CD4-positive, alpha-beta T cell treated with Interleukin-2 at 100 ng/mL for 4 hours (primary cell): ENCODE data around the gene CSPG4.
"Not testable (repeated sequence)": the region's sequence is repeated elsewhere in the genome, so short reads cannot be mapped to it uniquely, and the experiment has no call there.

Experiments used
- DNase-seq: peaks from one replicate; pipeline ENCODE4 v3.0.0-alpha.2; 2020; ENCODE audit warnings: low spot score

The CSPG4 gene

DNA sequence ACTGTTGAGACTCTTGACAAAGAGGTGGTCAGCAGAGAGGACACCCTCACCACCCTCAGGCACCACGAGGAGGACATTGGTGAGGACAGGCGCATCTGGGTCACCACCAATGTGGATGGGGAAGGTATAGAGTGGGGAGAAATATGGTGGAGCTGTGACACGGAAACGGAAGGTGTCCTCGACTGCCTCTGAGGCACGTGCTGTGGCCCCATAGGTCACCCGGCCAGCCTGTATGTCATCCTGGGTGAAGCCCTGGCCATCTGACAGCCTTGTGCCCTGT is 24.4 kb downstream of the CSPG4 start:
- DNase-seq, result no peak

DNA sequence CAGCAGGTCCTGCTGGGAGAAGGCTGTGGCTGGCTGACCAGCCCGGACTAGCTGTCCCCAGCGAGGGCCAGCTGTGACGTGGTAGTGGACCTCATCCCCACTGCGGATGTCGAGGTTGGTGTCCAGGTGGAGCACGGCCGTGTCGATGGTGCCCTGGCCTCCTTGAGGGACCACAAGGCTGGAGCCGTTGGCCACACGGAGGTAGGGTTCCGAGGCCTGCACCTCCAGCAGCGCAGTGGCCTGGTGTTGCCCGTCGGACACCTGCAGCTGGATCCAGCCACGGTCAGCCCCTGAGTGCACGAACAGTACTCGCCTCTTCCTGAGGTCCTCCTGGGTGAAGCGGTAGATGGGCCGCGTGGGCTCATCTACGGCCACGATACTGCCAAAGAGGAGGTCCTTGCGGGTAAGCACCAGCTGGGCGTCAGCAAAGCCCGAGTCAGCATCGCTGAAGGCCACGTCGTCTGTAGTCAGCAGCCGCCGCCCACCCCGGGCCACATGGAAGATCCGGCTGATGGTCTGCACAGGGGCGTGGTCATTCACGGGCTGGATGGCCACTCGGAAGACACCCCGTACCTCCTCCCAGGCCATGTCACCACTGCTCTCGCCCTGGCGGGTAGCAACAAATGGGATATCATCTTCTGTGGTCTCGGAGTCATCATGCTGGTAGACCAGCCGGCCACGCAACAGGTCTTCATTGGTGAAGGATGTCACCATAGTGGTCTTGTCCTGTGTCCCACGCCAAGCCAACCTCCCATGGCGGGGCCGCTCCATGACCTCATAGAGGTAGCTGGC is 25.0 kb downstream of the CSPG4 start:
- no peak for DNase-seq

DNA sequence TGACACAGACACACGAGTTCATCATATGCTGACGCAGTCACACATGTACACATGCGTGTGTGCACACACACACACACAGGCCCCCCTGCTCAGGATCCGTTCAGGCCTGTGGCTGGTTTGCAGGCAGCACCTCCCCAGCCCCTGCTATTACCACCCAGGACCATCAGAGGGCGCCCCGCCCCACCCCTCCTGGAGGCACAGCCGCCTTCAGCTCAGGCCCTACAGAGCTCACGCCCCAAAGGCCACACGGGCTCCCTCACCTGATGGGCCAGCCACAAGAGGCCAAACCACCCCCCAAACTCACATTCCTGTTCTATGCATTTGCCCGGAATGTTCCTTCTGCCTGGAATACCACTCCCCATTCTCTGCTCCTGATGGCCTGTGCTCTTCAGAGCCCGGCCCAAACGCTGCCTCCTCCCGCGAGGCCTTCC is 26.4 kb downstream of the CSPG4 start:
- DNase-seq, result peak; percentile 78

GRCh38 chr15:75685195-75685594 is 27.5 kb downstream of the CSPG4 start:
- DNase-seq, result no peak

- no peak for DNase-seq
These were observed 28.0 kb downstream of the CSPG4 start for GRCh38 chr15:75684648-75685047.

DNA sequence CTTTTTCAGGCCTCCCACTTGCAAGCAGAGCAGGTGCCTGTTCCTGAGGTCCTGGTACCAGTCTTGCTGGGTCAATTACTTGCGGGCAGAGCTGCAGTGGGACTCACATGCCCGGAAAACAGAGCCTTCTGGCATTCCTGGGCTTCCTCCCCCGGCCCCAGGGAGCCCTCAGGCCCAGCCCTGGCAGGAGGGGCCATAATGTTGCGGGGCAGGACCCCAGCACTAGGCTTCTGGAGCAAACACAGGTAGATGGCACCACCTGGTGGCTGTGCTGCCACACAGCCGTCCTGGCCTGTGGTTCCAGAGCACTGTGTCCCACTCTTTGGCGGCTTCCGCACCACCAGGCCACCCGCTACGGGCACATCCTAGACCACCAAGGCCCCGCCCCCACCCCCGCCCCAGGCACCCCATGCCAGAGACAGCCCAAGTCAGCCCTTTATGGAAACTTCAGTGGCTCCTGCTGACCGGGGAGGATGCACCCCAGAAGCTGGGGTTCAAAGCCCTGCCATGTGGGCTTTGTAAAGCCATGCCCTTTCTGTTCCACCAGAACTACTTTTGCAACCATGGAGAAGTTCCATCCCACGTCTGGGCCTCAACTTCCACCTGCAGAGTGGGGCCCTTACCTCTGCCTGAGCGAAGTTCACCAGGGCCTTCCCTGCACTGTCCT is 28.9 kb downstream of the CSPG4 start:
- DNase-seq, result peak; percentile 60

DNA sequence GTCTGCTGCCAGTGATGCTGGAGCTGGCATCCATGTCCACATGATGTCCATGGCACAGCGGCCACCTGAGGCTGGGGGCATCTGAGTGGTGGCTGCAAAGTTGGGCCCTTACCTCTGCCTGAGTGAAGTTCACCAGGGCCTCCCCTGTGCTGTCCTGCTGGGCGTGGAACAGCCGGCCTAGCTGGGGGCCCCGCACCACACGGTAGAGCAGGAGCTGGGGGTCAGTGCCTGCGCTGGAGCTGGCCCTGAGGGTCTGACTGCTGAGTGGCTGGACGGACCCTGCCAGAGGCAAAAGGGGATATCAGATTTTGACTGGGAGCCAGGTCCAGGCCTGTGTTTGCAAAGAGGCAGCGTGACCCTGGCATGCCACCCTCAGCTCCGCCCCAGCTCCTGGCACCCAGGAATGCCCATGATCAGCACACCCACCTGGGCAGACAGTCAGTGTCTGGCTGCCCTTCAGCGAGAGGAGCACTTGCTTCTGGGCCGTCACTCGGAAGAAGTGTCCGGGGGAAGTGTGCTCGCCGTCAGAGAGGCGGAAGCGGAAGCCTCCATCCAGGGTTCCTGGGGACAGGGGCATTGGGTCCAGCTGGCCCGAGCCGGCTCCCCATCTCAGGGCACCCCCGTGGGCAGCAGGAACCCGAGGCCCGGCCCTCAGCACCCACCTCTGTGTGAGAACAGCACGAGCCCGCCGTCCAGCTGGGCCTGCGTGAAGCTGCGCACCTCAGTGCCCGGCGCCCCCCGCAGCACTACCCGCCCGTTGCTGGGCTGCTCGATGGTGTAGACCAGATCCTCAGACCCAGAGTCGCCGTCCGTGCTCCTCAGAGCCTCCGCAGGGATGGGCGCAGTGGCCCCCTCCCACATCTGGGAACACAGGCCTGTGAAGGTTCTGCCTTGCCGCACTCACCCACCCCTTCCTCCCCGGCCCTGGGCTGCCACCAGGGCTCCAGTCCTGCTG is 30.2 kb downstream of the CSPG4 start:
- no peak for DNase-seq

DNA sequence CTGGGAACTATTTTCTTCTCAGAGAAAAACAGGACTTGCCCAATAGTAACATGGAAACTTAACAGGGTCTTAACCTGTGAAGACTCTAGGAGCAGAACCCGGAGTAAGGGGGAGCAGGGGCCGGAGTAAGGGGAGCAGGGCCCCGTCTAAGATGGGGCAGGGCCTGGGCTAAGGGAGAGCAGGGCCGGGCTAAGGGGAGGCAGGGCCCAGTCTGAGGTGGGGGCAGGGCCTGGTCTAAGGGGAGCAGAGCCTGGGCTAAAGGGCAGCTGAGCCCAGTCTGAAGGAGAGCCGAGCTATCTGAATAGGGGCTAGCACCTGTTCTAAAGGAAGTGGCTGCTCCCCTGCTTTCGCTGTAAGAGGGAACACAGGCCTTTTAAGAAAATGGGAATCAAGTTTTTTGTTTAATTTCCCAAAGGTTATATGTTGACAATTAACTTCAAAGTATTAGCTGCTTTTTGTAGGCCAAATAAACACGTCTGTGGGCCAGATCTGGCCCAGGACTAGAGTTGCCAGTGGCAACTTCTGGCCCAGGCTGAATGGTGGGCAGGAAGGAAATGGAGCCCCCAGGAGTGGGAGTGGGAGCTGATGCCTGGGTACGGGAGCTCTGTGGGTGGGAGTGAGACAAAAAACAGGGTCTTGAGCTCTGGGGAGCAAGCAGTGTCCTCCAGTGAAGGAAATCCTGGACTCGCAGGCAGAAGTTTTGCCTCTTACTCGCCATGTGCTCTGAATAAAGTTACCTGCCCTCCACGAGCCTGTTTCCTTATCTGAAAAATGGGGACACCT is 32.5 kb downstream of the CSPG4 start:
- no peak for DNase-seq

DNA sequence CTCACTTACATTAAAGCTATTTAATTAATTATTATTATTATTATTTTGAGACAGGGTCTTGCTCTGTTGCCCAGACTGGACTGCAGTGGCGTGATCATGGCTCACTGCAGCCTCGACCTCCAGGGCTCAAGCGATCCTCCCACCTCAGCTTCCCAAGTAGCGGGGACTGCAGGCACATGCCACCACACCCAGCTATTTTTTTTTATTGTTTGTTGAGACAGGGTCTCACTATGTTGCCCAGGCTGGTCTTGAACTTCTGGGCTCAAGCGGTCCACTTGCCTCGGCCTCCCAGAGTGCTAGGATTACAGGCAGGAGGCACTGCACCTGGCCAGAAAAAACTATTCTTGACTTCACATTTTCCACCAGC is 34.3 kb downstream of the CSPG4 start:
- DNase-seq, result not testable (repeated sequence)

DNA sequence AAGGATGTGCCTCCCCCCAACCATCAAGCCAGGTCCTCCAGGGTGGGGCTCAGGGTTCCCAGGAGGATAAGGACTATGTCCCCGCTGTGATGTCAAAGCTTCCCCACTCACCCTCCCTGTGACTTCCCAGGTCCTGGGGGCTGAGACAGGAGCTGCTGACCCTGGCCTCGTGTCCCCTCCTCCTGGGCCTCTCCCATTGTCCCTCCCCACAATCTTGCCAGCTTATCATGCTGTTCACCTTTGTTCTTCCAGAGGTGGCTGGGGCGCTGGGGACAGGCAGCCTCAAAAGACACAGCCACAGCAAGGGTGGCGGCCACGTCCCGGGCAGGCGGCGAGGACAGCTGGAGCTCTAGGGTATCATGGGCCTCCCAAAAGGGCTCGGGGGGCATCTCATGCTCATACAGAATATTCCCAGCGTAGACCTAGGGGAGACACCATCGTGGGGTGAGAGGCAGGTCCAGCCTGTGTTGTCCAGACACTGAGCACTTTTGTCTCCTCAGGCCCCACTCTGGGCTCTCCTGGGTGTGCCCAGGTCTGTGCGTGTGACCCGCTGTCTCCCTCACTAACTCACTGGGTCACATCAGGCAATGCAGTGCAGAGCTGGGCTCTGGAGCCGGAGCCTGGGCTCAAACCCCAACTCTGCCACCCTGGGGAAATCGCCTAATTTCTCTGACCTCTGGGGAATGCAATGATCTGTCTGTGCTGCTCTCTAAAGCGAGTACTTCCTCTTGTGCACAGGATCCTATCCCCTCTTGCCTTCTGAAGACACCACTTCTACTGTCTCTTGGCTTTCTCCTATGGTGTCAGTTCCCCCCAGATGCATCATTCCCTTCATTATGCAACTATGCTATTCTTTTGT is 35.0 kb downstream of the CSPG4 start:
- no peak for DNase-seq

DNA sequence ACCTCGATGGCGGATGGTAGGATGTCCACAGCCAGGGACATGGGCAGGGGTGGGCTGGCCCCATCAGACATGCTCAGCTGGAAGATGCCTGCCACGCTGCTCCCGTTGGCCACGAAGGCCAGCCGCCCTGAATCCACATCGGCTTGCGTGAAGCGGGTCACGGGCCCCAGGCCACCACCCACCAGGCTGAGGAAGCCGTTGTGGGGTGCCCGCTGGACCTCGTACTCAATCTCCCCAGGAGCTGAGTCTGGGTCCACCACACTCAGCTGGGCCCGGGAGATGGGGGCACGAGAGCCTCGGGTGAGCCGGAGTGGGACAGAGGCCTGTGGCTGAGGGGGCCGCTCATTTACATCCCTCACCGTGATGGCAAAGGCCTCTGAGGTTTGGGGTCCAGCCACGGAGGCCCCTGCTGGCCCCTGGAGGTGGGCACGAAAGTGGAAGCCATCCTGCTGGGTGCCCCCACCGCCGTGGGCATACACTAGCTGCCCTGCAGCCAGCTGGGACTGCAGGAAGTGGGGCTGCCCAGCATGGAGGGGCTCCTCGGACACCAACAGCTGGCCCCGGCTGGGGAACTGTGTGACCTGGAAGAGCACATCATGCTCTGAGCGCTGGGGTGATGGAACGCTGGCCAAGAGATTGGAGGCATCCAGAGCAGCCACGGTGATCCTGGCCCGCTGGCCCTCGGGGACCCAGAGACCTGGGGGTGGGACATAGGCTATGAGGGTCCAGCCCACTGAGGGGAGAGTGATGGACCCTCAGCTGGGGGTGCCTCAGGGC is 35.8 kb downstream of the CSPG4 start:
- no peak for DNase-seq

GRCh38 chr15:75675579-75676404 is 36.9 kb downstream of the CSPG4 start:
- DNase-seq, result no peak

DNA sequence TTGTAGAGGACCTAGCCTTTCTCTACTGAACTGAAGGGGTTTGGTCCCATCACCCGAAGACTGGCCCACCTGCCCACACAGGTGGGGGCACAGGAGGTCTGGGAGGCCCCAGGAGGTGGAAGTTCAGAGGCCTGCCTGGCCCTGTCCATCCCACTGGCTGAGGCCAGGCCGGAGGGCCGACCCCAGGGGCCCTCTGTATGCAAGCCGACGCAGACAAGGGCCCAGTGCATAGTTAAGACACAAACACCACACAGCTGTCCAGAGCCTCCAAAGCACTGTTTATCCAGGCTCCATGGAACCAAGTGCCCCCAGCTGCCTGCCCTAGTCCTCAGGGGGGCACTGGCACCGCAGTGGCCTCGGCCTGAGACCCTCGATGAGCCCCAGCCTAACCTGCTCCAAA is 38.3 kb downstream of the CSPG4 start:
- DNase-seq, result no peak

DNA sequence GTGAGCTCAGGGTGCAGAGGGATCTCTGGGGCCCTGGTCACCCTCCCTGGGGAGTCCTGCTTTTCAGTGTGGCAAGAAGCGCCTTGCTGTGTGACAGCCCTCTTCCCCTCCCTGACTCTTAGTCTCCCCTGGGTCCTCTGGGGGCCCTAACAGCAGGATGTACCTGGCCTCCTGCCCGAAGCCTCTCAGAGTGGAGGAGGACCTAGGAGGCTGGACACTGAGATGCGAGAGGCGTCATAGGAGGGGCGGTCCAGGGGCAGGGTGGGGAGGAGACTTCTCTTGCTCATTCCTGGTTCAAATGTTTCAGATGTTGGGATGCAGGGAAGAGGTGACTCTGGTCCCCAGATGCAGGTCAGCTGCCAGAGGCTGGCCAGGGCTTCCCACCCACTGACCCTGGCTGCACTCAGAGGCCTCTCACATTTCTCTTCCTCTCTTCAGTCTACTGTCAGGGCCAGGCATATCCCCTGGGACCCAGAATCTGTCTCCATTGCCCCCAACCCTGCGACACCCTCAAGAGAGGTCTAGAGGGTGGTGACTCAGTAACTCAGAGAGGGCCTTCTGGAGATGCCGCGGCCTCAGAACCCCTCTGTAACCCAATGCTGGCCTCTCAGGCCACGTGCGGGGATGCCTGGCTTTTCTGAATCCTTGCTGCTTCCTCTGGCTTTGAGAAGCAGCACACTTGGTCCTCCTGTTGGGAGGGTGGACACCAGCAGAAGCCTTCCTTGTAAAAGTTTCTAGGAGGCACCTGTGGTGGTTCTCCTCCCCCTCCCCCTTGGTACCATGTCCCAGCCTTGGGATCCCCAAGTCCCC is 39.0 kb downstream of the CSPG4 start:
- DNase-seq, result no peak

GRCh38 chr15:75672646-75673425 is 39.8 kb downstream of the CSPG4 start:
- DNase-seq, result no peak

GRCh38 chr15:75671730-75672602 is 40.7 kb downstream of the CSPG4 start:
- DNase-seq, result no peak

DNA sequence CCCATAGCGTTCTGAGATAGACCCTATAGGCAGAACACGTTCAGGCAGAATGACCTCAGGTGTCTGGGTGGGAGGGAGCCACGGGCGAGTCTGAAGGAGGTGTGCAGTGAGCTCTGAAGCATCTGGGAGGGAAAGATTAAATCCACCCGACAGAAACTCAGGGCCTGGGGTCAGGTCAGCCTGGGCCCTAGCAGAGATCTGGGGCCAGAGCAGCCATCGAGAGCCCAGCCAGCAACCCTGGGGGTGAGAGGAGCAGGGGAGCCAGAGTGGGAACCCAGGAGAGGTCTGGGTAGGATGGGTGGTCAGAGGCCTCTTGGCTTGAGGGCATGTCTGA is 42.8 kb downstream of the CSPG4 start:
- DNase-seq, result no peak
